ENCODE results near the gene DHDH.
"Not testable (repeated sequence)": the region's sequence is repeated elsewhere in the genome, so short reads cannot be mapped to it uniquely, and the experiment has no call there.

The DHDH gene

DNA sequence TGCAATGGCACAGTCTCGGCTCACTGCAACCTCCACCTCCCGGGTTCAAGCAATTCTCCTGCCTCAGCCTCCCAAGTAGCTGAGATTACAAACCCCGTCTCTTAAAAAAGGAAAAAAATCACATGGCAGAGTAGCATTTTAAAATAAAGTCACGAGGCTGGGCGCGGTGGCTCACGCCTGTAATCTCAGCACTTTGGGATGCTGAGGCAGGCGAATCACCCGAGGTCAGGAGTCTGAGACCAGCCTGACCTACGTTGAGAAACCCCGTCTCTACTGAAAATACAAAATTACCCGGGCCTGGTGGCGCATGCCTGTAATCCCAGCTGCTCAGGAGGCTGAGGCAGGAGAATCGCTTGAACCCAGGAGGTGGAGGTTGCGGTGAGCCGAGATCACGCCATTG lies 5.8 kb upstream of the DHDH start:
- H3K36me3 ChIP-seq (ENCODE audit: control insufficient read depth in 2 of 2, insufficient read depth in 2 of 2, low read length in 2 of 2); H3K4me3 ChIP-seq (ENCODE audit: low read length in 2 of 2); H3K27me3 ChIP-seq (ENCODE audit: control insufficient read depth in 2 of 2, insufficient read depth in 2 of 2, low read length in 2 of 2); H3K27ac ChIP-seq (ENCODE audit: low read depth in 2 of 2, low read length in 2 of 2); H3K4me1 ChIP-seq (ENCODE audit: control insufficient read depth in 2 of 2, insufficient read depth in 2 of 2, low read length in 2 of 2); H3K9ac ChIP-seq (ENCODE audit: low read depth in 1 of 2, low read length in 2 of 2); H3K9me3 ChIP-seq (ENCODE audit: control insufficient read depth in 2 of 2, low read length in 2 of 2): not testable (repeated sequence)

DNA sequence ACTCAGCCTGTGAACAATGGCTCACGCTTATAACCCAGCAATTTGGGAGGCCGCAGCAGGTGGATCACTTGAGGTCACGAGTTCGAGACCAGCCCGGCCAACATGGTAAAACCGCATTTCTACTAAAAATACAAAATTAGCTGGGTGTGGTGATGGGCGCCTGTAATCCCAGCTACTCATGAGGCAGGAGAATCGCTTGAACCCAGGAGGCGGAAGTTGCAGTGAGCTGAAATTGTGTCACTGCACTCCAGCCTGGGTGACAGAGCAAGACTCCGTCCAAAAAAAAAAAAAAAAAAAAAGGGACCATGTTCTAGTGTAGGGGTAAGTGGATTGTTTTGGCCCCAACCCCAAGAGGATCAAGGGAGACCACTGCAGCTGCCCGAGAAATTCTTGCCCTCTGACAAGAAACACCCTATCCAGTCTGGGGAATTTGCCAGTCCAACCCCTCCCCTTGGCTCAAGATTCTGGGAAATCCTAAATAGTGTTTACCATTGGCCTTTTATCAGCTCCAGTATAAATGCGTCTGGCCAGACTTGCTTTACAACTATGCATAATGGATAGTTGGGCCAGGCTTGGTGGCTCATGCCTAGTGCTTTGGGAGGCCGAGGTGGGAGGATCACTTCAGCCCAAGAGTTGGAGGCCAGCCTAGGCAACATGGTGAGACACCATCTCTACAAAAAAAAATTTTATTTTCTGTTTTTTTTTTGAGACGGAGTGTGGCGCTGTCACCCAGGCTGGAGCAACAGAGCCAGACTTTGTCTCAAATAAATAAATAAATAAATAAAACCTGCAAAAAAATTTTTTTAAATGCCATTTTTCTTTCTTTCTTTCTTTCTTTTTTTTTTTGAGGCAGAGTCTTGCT lies 5.1 kb upstream of the DHDH start:
- Histone ChIP-seq H3K9ac (ENCODE audit: low read depth in 1 of 2, low read length in 2 of 2) (no peak overlapping the region), H3K36me3 (ENCODE audit: control insufficient read depth in 2 of 2, insufficient read depth in 2 of 2, low read length in 2 of 2) (no peaks in the 10 kb centered on the region), H3K9me3 (ENCODE audit: control insufficient read depth in 2 of 2, low read length in 2 of 2) (no peaks in the 10 kb centered on the region), H3K27ac (ENCODE audit: low read depth in 2 of 2, low read length in 2 of 2) (no peak overlapping the region), H3K27me3 (ENCODE audit: control insufficient read depth in 2 of 2, insufficient read depth in 2 of 2, low read length in 2 of 2) (peaks cover 0 to 2% of the 10 kb centered on the region in 2 donors), H3K4me1 (ENCODE audit: control insufficient read depth in 2 of 2, insufficient read depth in 2 of 2, low read length in 2 of 2) (peaks cover 5 to 6% of the 10 kb centered on the region in 2 donors), H3K4me3 (ENCODE audit: low read length in 2 of 2) (no peak overlapping the region)

- Histone ChIP-seq H3K4me1 (ENCODE audit: control insufficient read depth in 2 of 2, insufficient read depth in 2 of 2, low read length in 2 of 2) (peaks cover 9% of the 10 kb centered on the region in 2 donors), H3K4me3 (ENCODE audit: low read length in 2 of 2) (no peak overlapping the region), H3K9me3 (ENCODE audit: control insufficient read depth in 2 of 2, low read length in 2 of 2) (no peaks in the 10 kb centered on the region), H3K27me3 (ENCODE audit: control insufficient read depth in 2 of 2, insufficient read depth in 2 of 2, low read length in 2 of 2) (peaks cover 0 to 2% of the 10 kb centered on the region in 2 donors), H3K36me3 (ENCODE audit: control insufficient read depth in 2 of 2, insufficient read depth in 2 of 2, low read length in 2 of 2) (no peaks in the 10 kb centered on the region), H3K9ac (ENCODE audit: low read depth in 1 of 2, low read length in 2 of 2) (no peak overlapping the region), H3K27ac (ENCODE audit: low read depth in 2 of 2, low read length in 2 of 2) (no peak overlapping the region)
Observed at GRCh38 chr19:48934837-48935236, 1.3 kb downstream of the DHDH start.

GRCh38 chr19:48935864-48936263 lies 2.4 kb downstream of the DHDH start:
- Histone ChIP-seq H3K36me3 (ENCODE audit: control insufficient read depth in 2 of 2, insufficient read depth in 2 of 2, low read length in 2 of 2) (no peaks in the 10 kb centered on the region), H3K4me3 (ENCODE audit: low read length in 2 of 2) (no peak overlapping the region), H3K9ac (ENCODE audit: low read depth in 1 of 2, low read length in 2 of 2) (no peak overlapping the region), H3K27me3 (ENCODE audit: control insufficient read depth in 2 of 2, insufficient read depth in 2 of 2, low read length in 2 of 2) (peaks cover 0 to 2% of the 10 kb centered on the region in 2 donors), H3K4me1 (ENCODE audit: control insufficient read depth in 2 of 2, insufficient read depth in 2 of 2, low read length in 2 of 2) (peaks cover 9% of the 10 kb centered on the region in 2 donors), H3K9me3 (ENCODE audit: control insufficient read depth in 2 of 2, low read length in 2 of 2) (no peaks in the 10 kb centered on the region), H3K27ac (ENCODE audit: low read depth in 2 of 2, low read length in 2 of 2) (no peak overlapping the region)

GRCh38 chr19:48938256-48938655 lies 4.8 kb downstream of the DHDH start:
- H3K36me3 ChIP-seq (ENCODE audit: control insufficient read depth in 2 of 2, insufficient read depth in 2 of 2, low read length in 2 of 2): no peaks in the 10 kb centered on the region
- H3K4me1 ChIP-seq (ENCODE audit: control insufficient read depth in 2 of 2, insufficient read depth in 2 of 2, low read length in 2 of 2): peaks cover 5 to 6% of the 10 kb centered on the region in 2 donors
- no peak overlapping the region for H3K9ac ChIP-seq (ENCODE audit: low read depth in 1 of 2, low read length in 2 of 2)
- H3K27me3 ChIP-seq (ENCODE audit: control insufficient read depth in 2 of 2, insufficient read depth in 2 of 2, low read length in 2 of 2): no peaks in the 10 kb centered on the region
- H3K4me3 ChIP-seq (ENCODE audit: low read length in 2 of 2): no peak overlapping the region
- H3K9me3 ChIP-seq (ENCODE audit: control insufficient read depth in 2 of 2, low read length in 2 of 2): peaks cover 0 to 3% of the 10 kb centered on the region in 2 donors
- no peak overlapping the region for H3K27ac ChIP-seq (ENCODE audit: low read depth in 2 of 2, low read length in 2 of 2)

DNA sequence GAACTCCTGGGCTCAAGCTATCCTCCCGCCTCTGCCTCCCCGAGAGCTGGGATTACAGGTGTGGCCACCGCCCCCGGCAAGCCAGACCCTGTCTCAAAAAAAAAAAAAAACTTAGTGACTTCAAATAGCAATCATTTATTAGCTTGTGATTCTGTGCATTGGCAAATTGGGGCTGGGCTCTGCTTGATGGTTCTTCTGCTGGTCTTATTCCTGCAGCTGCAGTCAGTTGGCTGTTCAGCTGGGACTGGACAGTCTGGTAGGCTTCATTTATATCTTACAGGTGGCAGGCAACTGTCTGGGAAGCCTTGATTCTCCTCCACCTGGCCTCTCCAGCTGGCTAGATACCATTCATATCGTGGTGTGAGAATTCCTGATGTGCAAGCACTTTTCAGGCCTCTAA lies 7.4 kb downstream of the DHDH start:
- no peaks in the 10 kb centered on the region for H3K4me1 ChIP-seq (ENCODE audit: control insufficient read depth in 2 of 2, insufficient read depth in 2 of 2, low read length in 2 of 2)
- no peak overlapping the region for H3K27ac ChIP-seq (ENCODE audit: low read depth in 2 of 2, low read length in 2 of 2)
- no peaks in the 10 kb centered on the region for H3K27me3 ChIP-seq (ENCODE audit: control insufficient read depth in 2 of 2, insufficient read depth in 2 of 2, low read length in 2 of 2)
- no peak overlapping the region for H3K4me3 ChIP-seq (ENCODE audit: low read length in 2 of 2)
- H3K9me3 ChIP-seq (ENCODE audit: control insufficient read depth in 2 of 2, low read length in 2 of 2): peaks cover 0 to 3% of the 10 kb centered on the region in 2 donors
- H3K36me3 ChIP-seq (ENCODE audit: control insufficient read depth in 2 of 2, insufficient read depth in 2 of 2, low read length in 2 of 2): no peaks in the 10 kb centered on the region
- H3K9ac ChIP-seq (ENCODE audit: low read depth in 1 of 2, low read length in 2 of 2): no peak overlapping the region

GRCh38 chr19:48943081-48943480 lies 9.6 kb downstream of the DHDH start:
- no peak overlapping the region for H3K4me3 ChIP-seq (ENCODE audit: low read length in 2 of 2)
- peaks cover 0 to 3% of the 10 kb centered on the region in 2 donors for H3K9me3 ChIP-seq (ENCODE audit: control insufficient read depth in 2 of 2, low read length in 2 of 2)
- H3K36me3 ChIP-seq (ENCODE audit: control insufficient read depth in 2 of 2, insufficient read depth in 2 of 2, low read length in 2 of 2): no peaks in the 10 kb centered on the region
- H3K9ac ChIP-seq (ENCODE audit: low read depth in 1 of 2, low read length in 2 of 2): no peak overlapping the region
- no peak overlapping the region for H3K27ac ChIP-seq (ENCODE audit: low read depth in 2 of 2, low read length in 2 of 2)
- no peaks in the 10 kb centered on the region for H3K4me1 ChIP-seq (ENCODE audit: control insufficient read depth in 2 of 2, insufficient read depth in 2 of 2, low read length in 2 of 2)
- H3K27me3 ChIP-seq (ENCODE audit: control insufficient read depth in 2 of 2, insufficient read depth in 2 of 2, low read length in 2 of 2): no peaks in the 10 kb centered on the region

GRCh38 chr19:48945415-48945814 lies 11.9 kb downstream of the DHDH start:
- no peak overlapping the region for H3K27ac ChIP-seq (ENCODE audit: low read depth in 2 of 2, low read length in 2 of 2)
- H3K4me3 ChIP-seq (ENCODE audit: low read length in 2 of 2): no peak overlapping the region
- H3K9me3 ChIP-seq (ENCODE audit: control insufficient read depth in 2 of 2, low read length in 2 of 2): peaks cover 0 to 3% of the 10 kb centered on the region in 2 donors
- no peaks in the 10 kb centered on the region for H3K36me3 ChIP-seq (ENCODE audit: control insufficient read depth in 2 of 2, insufficient read depth in 2 of 2, low read length in 2 of 2)
- H3K4me1 ChIP-seq (ENCODE audit: control insufficient read depth in 2 of 2, insufficient read depth in 2 of 2, low read length in 2 of 2): no peaks in the 10 kb centered on the region
- H3K9ac ChIP-seq (ENCODE audit: low read depth in 1 of 2, low read length in 2 of 2): no peak overlapping the region
- no peaks in the 10 kb centered on the region for H3K27me3 ChIP-seq (ENCODE audit: control insufficient read depth in 2 of 2, insufficient read depth in 2 of 2, low read length in 2 of 2)

GRCh38 chr19:48945817-48946216 lies 12.3 kb downstream of the DHDH start:
- H3K9me3 ChIP-seq (ENCODE audit: control insufficient read depth in 2 of 2, low read length in 2 of 2): peaks cover 0 to 3% of the 10 kb centered on the region in 2 donors
- H3K27ac ChIP-seq (ENCODE audit: low read depth in 2 of 2, low read length in 2 of 2): no peak overlapping the region
- no peaks in the 10 kb centered on the region for H3K36me3 ChIP-seq (ENCODE audit: control insufficient read depth in 2 of 2, insufficient read depth in 2 of 2, low read length in 2 of 2)
- no peak overlapping the region for H3K4me3 ChIP-seq (ENCODE audit: low read length in 2 of 2)
- H3K27me3 ChIP-seq (ENCODE audit: control insufficient read depth in 2 of 2, insufficient read depth in 2 of 2, low read length in 2 of 2): no peaks in the 10 kb centered on the region
- no peak overlapping the region for H3K9ac ChIP-seq (ENCODE audit: low read depth in 1 of 2, low read length in 2 of 2)
- no peaks in the 10 kb centered on the region for H3K4me1 ChIP-seq (ENCODE audit: control insufficient read depth in 2 of 2, insufficient read depth in 2 of 2, low read length in 2 of 2)

DNA sequence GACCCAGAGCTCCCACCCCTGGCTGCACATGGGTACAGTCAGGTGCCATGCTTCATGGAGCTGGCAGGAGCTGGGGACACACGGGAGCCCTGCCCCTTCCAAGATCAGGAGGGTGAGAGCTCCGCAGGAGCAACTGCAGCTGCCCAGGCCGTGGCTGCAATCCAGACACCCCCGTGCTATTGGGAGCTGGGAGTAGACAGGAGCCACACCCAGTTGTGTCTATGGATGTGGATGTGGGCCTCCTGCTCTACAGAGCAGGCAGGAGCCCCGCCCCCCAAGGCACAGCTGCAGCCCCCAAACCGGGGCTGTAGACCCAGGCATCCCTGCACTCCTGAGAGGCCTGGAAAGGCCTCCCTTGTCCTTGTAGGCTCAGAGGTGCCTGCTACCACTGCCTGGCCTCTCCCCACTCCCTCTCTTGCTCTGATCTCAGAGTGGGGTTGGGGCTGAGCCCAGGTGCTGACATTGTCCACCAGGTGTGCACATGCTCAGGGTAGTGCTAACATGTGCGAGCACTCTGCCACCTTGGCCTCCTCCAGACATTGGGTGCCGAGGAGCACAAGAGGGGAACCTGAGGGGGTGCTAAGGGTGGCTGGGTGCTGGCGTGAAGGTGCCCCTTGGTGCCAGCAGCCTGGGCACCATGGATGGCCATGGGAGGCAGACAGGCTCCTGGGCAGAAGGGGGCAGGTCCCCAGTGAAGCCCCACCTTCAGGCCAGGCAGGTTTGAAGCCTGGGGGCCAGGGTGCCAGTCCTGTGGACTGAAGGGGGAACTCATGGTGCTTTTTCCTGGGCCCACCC lies 13.2 kb downstream of the DHDH start:
- Histone ChIP-seq H3K4me1 (ENCODE audit: control insufficient read depth in 2 of 2, insufficient read depth in 2 of 2, low read length in 2 of 2) (no peaks in the 10 kb centered on the region), H3K4me3 (ENCODE audit: low read length in 2 of 2) (no peak overlapping the region), H3K9ac (ENCODE audit: low read depth in 1 of 2, low read length in 2 of 2) (no peak overlapping the region), H3K36me3 (ENCODE audit: control insufficient read depth in 2 of 2, insufficient read depth in 2 of 2, low read length in 2 of 2) (no peaks in the 10 kb centered on the region), H3K27ac (ENCODE audit: low read depth in 2 of 2, low read length in 2 of 2) (no peak overlapping the region), H3K9me3 (ENCODE audit: control insufficient read depth in 2 of 2, low read length in 2 of 2) (no peaks in the 10 kb centered on the region), H3K27me3 (ENCODE audit: control insufficient read depth in 2 of 2, insufficient read depth in 2 of 2, low read length in 2 of 2) (no peaks in the 10 kb centered on the region)

Data from mucosa of rectum (tissue), 2 donors.